GM21381 (cell line): ENCODE results near the gene CD8B.

ENCODE experiments used
- ATAC-seq: cut with Tn5 transposase; IDR thresholded peaks from one replicate; pipeline ENCODE4 v1.9.1; 2021; ENCODE audit warnings: mild to moderate bottlenecking, moderate library complexity; ENCODE audit not compliant: unreplicated experiment

CD8B gene

DNA sequence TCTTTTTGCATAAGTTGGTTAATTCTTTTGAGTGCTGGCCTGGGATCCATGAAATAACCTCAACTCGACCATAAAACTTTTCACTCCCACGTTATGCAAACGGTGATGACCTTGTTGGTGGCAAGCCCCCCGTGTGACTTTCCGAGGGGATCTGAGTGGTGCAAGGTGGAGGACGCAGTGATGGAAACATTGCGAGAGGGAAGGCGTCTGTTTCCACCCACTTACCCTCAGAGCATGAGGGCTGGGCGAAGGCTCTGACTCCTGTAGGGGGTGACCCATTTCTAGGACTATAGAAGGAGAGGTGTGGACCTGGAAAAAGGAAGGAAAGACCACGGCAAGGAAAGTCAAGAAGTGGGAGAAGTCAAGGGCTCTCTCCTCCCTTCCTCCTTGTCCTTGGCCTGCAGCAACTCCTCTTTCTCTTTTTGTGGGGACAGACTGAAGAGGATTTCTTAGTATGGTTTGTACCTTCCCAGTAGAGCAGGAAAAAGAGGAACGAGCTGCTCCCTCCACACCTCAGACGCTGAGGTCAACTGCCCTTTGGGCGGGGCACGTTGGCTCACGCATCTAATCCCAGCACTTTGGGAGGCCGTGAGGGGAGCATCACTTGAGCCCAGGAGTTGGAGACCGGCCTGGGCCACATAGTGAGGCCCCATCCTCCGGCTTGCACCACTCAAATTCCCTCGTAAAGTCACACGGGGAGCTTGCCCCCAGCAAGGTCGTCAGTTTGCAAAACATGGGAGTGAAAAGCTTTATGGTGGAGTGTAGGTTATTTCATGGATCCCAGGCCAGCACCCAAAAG, 55.4 kb downstream of the CD8B start:
- no peak for ATAC-seq

DNA sequence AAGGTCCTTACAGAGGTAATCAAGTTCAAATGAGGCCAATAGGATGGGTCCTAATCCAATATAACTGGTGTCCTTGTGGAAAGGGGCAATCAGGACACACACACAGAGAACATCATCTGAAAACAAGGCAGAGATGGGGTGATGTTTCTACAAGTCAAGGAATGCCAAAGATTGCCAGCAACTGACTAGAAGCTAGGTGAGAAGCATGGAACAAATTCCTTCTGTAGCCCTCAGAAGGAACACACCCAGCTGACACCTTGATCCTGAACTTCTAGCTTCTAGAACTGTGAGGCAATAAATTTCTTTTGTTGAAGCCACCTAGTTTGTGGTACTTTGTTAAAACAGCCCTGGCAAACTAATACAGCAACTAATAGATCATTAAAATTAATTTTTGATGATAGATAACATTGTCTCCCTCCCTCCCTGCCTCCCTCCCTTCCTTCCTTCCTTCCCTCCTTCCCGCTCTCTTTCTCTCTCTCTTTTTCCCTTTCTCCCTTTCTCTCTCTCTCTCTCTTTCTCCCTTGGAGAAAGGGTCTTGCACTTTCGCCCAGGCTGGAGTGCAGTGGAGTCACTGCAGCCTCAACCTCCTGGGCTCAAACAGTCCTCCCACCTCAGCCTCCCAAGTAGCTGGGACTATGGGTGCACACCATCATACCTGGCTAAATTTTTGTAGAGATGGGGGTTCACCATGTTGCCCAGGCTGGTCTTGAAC, 60.7 kb downstream of the CD8B start:
- ATAC-seq, result no peak

- ATAC-seq, result no peak
Measured at GRCh38 chr2:86794861-86795260, 66.8 kb downstream of the CD8B start.

DNA sequence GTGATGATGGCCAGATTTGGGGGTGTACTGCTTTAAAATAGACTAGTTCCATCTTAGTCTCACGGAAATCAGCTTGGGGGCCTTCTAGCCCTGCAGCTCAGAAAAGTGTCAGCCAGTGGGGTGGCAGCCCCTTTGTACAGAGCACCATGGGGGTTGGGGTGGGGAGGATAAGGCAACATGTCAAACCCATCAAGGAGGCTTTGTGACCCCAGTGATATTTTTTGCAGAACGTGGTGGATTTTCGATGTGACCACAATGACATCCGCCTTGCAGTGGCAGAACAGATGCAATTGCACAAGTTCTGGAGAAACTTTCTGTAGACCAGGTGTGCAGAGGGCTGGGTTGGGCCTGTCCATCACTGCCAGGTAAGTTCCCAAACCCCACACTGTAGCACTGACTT, 67.9 kb downstream of the CD8B start:
- no peak for ATAC-seq

GRCh38 chr2:86791573-86791972, 70.1 kb downstream of the CD8B start:
- no peak for ATAC-seq

DNA sequence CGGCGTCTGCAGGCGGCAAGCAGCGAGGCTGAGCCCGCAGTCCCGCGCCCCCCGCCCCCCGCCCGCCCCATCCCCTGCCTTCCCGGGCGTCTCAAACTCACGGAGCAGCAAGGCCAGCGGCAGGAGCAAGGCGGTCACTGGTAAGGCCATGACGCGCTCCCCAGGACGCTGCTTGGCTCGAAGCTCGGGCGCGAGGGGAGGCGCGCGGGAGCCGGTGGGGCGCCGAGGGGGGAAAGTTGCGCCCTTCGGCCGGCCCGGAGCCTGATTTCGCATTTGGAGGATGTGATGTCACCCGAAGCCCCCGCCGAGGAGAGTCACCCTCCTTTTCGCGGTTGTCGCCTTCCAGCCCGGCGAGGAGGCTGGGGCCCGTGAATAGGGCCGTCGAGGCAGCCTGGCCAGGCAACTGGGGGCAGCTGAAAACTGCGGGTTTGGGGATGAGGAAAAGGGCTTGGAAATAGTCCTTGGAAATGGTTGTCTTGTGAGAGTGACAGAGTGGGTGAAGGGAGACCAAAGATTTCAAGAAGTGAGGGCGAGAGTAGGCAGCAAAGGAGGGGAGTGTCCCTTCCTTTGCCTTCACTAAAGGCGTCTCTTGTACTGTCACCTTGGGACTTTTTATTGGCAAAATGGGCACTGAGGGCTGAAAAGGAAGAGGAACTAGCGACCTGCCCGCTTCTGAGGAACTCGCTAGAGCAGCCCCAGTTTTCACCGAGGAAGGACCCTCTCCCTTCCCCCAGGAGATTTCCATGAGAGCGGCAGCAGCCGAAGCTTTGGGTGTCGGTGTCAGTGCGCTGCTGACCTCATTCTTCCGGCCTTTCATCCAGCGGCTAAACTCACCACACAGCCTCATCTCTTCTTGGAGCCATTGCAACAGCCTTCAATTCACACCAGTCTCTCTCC, 70.8 kb downstream of the CD8B start, which contains the start of gene CD8A:
Gene CD8A (minus strand): TSS at position 238 of the 897 bp plus-strand sequence. CDS start 88 bp downstream, at position 150.
- no peak for ATAC-seq

DNA sequence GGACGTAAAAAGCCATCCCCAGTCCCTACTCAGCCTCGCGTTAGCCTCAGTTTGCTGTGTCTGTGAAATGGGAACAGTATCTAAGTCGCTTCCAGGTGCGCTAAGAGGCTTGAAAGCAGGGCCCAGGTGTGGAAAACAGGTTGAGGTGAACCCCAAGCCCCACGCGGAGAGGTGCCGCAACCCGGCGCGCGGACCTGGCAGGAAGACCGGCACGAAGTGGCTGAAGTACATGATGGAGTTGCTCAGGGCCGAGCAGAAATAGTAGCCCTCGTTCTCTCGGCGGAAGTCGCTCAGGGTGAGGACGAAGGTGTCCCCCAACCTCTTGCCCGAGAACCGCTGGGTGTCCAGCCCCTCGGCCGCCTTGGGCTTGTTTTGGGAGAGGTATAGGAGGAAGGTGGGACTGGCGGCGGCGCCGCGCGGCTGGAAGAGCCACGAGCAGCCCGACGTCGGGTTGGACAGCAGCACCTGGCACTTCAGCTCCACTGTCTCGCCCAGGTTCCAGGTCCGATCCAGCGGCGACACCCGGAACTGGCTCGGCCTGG, 71.5 kb downstream of the CD8B start:
- no peak for ATAC-seq

DNA sequence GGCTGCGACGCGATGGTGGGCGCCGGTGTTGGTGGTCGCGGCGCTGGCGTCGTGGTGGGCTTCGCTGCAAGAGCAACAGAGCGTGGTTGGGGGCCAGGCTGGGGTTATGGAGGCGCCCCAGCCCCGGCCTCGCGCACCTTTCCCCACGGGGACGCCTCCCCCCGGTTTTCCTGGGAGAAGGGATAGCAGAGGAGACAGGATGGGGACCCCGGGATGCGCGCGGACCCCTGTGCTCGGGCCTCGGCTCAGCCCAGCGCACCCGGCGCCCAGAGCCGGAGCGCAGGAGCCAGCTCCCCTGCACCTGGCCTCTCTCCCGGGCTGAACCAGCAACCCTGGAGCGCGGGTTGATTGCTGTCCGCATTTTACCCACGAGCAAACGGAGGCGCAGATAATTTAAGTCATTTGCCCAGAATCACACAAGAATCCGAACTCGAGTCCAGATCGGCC, 72.0 kb downstream of the CD8B start:
- ATAC-seq, result no peak

- no peak for ATAC-seq
Measured at GRCh38 chr2:86788881-86789686, 72.6 kb downstream of the CD8B start.

DNA sequence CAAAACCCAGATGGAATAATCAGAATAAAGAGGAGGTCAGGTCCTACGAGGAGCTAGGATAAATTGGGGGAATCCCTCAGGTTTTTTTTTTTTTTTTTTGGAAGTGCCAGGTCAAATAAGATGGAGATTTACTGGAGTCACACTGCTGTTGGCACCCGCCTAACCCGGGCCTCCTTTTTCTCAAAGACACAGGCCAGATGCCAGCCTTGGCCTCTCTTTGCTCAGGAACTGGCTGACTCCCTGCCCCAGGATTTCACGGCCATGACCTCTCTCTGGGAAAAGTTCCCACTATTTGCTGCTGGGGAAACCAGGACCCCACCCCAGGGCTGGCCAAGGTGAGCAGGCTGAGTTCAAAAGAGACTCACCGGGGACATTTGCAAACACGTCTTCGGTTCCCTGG, 73.5 kb downstream of the CD8B start:
- ATAC-seq, result no peak

DNA sequence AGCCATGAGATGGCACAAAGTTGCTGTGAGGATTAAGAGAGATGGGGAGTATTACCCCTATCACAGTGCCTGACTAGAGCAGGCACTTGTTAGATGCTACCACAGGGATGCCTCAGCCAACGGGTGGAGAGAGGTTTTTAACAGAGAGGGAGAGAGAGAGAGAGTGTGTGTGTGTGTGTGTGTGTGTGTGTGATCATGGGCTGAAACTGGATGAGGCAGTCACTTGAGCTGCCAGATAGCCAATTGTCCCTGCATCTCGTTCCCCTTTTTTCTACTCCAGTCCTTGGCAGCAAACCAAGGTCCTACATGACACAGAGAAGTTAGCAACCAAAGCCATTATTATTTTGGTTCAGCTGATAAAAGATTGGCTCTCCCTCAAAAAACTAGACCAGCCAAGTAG, 74.0 kb downstream of the CD8B start:
- no peak for ATAC-seq

DNA sequence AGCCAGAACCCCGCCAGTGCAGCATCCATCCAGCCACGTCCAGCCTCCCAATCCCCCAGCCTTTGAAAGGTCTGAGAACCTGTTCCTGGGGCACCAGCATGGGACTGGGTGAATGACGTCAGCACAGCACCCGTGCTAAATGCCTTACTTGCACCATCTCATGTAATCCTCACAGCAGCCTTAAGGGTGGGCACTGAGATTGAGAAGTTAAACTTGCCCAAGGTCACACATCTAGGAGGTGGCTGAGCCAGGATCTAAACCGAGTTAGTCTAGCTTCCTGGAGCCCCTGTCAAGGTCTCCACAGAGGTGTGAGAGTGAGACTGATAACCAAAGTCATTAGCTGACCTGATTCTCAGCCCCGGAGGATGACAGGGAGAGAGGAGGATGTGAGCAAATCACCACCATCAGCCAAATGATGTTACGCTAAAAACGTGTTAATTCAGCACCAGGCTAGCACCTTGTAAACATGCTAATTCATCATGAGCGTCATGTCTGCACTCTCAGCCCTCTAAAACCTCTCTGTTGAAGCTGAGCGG, 75.6 kb downstream of the CD8B start:
- ATAC-seq, result no peak

DNA sequence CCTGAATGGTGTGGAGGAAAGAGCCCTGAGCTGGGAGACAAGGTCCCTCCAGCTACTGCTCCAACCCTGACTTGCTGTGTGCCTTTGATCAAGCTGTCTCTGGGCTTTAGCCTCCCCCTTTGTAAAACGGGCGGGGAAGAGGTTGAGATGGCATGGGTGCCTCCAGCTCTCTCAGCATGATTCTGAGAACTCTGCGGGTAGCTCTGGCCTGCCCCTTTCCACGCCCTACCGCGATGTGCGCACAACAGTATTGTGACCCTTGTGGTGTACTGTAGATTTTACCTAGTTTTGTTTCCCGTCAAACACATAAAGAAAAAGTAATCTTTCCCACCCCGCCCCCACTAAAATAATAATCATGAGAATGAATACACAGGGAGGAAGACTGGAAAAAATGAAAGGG, 76.2 kb downstream of the CD8B start:
- no peak for ATAC-seq

- ATAC-seq, result peak; percentile 93
Measured at GRCh38 chr2:86783615-86784339, 77.9 kb downstream of the CD8B start.

- no peak for ATAC-seq
Measured at GRCh38 chr2:86782748-86783147, 78.9 kb downstream of the CD8B start.

DNA sequence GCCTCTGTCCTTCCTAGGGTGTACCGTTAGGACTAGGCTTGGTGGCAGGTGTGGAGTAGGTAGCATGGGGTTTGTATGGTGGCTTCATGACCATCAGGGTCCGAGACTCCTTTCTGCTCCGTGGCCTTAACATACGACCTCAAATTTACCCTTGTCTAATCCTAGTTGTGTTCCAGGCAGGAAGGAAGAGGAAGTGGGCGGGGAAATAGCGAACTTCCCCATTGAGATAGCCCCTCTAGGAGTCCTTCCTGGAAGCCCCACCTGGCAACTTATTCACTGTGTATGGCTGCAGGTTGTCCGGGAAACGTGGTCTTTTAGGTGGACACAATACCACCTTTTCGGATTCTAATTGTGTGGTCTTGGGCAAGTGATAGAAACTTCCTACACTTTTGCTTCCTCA, 80.3 kb downstream of the CD8B start:
- no peak for ATAC-seq

GRCh38 chr2:86779971-86780370, 81.7 kb downstream of the CD8B start:
- ATAC-seq, result no peak

GRCh38 chr2:86778957-86779356, 82.7 kb downstream of the CD8B start:
- no peak for ATAC-seq

GRCh38 chr2:86776532-86776931, 85.2 kb downstream of the CD8B start:
- no peak for ATAC-seq
